GM21723 (cell line): ENCODE measurements around the gene PPP1R13L.

Experiments
- ATAC-seq: cut with Tn5 transposase; IDR thresholded peaks from one replicate; pipeline ENCODE4 v1.9.1; 2021; ENCODE audit warnings: mild to moderate bottlenecking, moderate library complexity; ENCODE audit not compliant: unreplicated experiment

Gene PPP1R13L

GRCh38 chr19:45368127-45368526, 36.7 kb downstream of the PPP1R13L start:
- ATAC-seq = no peak

- no peak for ATAC-seq
Measured at GRCh38 chr19:45364696-45365095, 40.2 kb downstream of the PPP1R13L start.

DNA sequence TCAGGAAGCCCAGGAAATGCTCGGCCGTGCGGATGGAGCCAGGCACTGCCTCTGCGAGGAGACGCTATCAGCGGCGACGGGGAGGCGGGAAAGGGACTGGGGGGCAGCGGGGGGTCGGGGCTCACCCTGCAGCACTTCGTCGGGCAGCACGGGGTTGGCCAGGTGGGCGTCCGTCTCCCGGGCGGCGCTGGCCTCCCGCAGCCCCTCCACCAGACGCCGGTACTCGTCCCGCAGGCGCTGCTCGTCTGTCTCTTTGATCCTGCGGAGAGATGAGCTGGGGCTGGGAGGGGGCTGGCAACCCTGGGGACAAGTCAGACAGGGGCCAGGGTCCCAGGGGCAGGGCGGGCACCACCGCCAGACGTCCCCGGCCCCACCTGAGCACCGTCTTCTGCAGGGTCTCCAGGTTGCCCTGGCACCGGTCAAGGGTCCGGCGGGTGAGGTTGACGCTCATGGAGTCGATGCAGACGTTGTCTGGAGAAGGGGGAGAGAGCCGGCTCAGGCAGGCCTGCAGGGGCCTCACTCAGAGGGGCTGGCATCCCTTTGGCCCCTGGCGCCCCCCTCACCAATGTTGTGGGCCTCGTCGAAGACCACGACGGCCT, 40.9 kb downstream of the PPP1R13L start:
- no peak for ATAC-seq

DNA sequence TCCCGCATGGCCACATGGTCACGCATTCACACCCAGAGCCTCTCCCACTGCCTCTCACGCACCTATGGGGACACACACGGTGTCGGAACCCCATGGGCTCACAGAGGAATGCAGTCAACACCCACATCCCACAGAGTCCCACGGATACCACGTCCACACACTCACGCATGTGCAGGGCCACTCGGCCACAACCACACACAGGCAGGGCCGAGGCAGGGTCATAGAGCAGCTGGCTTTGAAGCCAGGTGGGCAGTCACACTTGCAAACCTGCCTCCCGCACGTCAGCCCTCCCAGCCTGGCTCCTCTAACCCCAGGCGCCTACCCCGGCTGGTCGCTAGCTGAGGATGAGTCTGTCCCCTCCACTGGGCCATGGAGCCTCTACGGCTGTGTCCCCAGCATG, 42.6 kb downstream of the PPP1R13L start:
- ATAC-seq = no peak

DNA sequence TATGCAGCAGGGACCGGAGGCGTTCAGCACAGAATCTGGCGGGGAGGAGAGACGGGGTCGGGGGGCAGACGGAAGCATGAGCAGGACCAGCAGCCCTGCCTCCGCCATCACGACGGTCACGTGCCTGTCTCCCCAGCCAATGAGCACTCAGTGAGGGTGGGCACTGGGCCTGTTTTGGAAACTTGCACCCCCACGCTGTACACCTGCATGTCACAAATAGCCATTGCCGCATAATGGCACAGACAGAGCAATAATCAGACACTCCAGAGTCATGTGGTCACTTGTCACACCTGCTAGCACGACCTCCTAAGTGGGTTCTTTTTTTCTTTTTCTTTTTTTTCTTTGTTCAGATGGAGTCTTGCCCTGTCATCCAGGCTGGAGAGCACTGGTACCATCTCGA, 43.3 kb downstream of the PPP1R13L start:
- ATAC-seq = no peak

- no peak for ATAC-seq
Measured at GRCh38 chr19:45358213-45358792, 46.6 kb downstream of the PPP1R13L start.

- no peak for ATAC-seq
Measured at GRCh38 chr19:45357445-45357783, 47.5 kb downstream of the PPP1R13L start.

DNA sequence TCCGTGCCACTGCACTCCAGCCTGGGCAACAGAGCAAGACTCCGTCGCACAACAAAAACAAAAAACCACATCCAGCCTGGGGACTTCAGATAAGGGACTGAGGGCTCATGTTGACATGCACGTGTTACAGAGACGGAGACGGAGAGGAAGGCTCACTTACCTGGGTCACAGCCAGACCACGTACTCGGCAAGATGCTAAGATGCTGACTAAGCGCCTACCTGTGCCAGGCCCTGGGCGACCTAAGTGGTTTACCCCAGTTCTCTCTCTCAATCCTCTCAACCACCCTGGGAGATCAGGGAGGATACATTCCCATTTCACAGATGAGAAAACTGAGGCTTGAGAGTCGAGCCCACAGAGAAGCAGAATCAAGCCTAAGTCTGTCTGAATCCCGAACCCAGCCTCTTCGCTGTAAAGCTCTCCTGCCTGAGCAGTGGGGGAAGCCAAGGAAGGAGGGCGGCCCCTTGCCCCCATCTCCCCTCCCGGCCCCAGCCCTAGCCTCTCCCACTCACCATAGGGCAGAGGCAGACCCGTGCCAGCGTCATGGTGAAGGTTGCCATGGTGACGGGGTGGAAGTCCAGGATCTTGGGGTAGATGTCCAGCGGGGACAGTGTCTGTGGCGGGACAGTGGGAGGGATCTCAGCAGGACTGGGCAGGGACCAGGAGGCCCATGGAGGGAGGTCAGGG, 48.0 kb downstream of the PPP1R13L start:
- ATAC-seq = no peak

DNA sequence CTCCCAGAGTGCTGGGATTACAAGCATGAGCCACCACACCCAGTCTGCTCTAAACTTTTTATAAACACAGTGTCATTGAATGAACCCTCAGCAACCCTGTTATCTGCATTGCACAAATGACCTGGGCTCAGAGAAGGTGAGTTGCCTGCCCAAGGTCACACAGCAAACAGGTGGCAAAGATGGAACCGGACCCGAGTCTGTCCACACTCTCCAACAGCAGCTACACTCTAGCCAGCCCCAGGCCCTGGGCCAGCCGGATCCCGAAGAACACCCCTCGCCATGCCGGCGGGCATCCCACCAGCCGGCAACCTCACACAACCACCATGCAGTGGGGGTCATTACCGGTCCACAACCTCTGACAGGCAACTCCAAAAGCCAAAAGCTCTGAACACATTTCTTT, 49.0 kb downstream of the PPP1R13L start:
- no peak for ATAC-seq

DNA sequence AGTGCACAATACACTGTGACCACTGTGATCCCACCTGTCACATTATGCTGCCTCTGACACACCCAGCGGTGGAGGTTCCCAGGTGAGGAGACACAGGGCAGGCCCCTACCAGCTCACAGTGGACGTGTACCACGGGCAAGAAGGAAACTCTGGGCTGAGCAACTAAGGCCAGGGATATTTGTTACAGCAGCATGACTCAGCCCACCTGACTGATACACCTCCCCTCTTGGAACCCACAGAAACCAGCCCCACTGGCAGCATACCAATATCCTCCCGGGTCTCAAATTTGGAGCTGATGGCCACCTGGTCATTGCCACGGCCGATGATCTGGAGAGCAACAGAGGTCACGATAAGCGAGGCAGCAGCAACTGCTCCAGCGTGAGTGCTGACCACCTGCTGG, 49.5 kb downstream of the PPP1R13L start:
- ATAC-seq = no peak

DNA sequence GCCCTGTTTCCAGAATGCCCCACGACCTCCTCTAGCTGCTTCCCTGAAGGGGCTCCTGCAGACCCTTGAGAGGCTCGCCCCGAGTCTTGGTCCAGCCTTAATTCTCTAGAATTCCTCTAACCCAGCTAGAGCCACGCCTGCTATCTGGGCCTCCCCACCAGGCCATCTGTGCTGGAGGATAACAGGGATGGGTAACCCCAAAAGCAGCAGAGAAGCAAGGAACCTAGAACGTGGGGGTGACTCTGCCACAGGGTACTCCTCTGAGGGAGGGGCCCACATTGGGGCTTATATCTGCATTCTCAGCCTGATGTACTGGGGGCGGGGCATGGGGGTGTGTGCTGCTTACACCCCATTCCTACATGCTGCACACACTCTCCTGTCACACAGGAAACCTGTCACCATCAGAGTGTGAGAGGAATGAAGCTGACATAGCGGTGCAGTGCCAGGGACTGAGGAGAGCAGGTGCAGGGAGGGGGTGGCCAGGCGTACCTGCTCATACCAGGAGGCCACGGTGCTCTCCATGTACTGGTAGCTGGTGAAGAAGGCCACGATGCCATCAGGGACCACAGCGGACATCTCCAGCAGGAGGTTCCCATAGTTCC, 50.5 kb downstream of the PPP1R13L start:
- no peak for ATAC-seq

DNA sequence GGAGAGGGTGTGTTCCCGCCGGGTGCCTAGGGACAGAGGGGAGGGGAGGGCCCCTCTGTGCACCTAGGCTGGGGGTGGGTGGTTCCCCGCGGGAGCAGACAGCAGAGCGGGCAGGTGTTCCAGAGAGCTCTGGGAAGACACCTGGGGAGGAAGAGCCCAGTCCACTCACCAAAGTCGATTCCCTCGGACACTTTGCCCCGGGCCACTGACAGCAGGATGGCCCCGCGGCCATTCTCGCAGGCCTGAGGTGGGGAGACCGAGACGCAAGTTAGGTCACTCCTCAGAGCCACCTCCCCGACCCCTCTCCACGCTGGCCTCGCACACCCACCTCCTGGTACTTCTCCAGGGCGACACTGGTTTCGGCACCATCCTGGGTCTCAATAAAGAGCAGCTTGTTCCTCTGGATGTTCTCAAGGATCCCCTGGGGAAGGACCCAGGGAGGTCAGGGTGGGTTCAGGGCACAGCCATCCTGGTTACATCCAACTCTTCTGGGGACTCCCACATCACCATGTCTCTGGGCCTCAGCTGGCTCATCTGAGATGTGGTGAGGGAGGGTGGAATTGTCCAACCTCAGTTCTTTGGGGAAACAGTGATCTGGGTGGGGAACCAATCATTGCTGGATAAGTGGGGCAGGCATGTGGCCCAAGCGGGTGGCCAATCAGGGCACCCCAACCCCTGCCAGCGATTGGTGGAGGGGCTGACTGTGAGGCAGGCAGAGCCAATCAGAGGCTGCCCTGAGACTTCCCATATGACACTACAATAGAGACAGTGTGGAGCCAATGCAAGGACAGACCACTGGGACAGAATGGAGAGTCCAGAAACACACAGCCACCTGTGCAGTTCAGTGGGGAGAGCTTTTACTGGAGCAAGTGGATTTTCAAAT, 51.7 kb downstream of the PPP1R13L start:
- no peak for ATAC-seq

DNA sequence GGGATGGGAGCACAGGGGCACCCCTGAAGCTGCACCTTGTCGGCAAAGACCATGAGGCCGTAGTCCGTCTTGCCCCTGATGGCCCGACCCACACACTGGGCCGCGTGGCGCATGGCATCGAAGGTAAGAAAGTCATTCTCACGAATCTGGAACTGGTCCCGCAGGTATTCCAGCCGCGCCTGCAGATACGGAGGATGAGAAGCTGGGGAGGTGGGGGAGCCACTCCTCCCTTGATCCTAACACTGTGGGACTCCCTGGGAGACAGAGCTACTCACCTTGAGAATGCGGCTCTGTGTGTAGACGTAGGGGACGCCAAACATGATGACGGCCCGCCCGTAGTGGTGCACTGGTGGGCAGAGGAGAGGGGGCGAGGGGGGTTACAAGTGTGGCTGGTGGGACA, 52.4 kb downstream of the PPP1R13L start:
- ATAC-seq = no peak

DNA sequence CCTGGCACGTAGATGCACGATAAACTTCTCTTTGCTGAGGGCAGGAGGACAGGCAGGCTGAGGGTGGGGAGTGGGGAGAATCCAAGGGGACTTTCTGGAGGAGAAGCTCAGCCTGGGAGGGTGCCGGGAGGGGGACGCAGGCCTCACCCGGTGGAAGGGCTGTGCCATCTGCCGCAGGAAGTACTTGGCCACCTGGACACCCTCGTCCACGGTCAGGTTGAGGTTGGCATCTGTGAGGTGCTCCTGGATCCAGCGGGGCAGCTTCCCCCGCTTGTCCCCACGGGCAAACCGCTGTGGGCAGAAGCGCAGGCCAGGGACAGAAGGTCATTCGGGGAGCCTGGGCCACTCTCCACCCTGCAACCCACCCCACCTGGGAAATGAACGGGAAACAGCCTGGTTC, 52.8 kb downstream of the PPP1R13L start:
- no peak for ATAC-seq

DNA sequence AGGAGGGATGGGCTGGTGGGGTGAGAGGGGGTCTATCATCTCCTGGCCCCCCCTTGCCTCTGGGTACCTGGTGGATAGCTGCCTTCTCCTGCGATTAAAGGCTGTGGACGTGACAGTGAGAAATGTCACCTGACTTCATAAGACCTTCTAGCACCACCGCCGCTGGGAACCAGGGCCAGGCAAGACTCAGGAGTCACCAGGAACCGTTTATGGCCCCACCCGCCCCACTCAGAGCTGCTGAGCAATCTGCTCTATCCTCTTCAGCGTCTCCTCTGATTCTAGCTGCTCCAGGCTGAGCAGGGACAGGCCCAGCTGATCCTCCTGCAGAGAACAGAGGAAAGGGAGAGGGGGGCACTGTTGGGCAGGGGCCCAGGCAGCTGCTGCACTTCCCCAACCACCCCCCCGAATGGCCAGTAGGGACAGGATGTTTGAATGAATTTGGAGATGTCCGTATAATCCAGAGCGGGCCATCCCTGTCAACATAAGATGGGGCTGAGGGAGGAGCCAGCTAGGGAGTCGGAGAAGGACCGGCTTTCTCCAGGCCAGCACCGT, 53.4 kb downstream of the PPP1R13L start:
- no peak for ATAC-seq

- ATAC-seq = no peak
Measured at GRCh38 chr19:45350477-45351058, 54.3 kb downstream of the PPP1R13L start.

DNA sequence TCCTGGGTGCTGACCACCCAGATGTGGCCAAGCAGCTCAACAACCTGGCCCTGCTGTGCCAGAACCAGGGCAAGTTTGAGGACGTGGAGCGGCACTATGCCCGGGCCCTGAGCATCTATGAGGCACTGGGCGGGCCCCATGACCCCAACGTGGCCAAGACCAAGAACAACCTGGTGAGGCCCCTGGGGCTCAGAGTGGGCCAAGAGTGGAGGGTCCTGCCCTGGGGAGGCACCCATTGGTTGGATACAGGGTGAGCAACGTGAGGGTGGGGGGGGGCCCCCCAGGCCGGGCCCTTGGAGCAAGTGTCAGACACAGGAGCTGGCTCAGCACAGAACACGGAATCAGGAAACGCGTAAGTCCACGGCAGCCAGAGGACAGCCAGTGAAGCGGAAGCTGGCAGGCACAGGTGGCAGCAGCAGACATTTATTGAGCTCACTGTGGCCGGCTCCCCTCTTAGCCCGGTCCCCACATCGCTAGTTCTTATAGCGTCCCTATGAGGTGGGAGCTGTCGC, 55.4 kb downstream of the PPP1R13L start:
- no peak for ATAC-seq

DNA sequence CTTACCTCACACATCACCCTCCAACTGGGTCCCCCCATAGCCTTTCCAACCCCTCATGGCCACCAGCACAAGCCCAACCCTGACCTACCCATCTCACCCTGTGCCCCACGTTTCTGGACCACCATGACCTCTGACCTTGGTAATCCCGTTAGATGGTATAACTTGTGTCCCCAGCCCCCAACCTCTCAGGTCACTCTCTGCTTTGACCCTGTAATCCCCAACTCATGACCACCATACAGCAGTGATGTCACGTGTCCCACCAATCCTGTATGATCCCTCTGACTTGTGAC, 55.8 kb downstream of the PPP1R13L start:
- no peak for ATAC-seq

GRCh38 chr19:45348367-45349125, 56.3 kb downstream of the PPP1R13L start:
- ATAC-seq = no peak
